Brain microvascular endothelial cell (primary cell): ENCODE results near the gene CDK19.

ENCODE experiments used
- DNase-seq: peaks from one replicate; pipeline ENCODE4 v3.0.0-alpha.2; 2020
- H3K27ac ChIP-seq: fragments of 250-450 bp; sonication (Bioruptor Pico); 2 replicates; pipeline ENCODE4 v1.5.1; 2020; ENCODE audit warnings: mild to moderate bottlenecking, moderate library complexity
- H3K27me3 ChIP-seq: fragments of 250-450 bp; sonication (Bioruptor Pico); replicated peaks from 2 replicates; pipeline ENCODE4 v1.5.1; 2020; ENCODE audit warnings: mild to moderate bottlenecking
- H3K36me3 ChIP-seq: fragments of 250-450 bp; sonication (Bioruptor Pico); replicated peaks from 2 replicates; pipeline ENCODE4 v1.5.1; 2020; ENCODE audit warnings: mild to moderate bottlenecking
- H3K4me3 ChIP-seq: 2 replicates; pipeline ENCODE4 v1.5.1; 2011; ENCODE audit warnings: low read depth, mild to moderate bottlenecking, control low read depth, low read length, moderate library complexity
- in situ Hi-C: cut with HindIII; loops from 2 replicates; pipeline ENCODE4 v1.10.0; 2017; ENCODE audit warnings: low sequenced_read_pairs, low pct_ligation_motif_present
- TF ChIP-seq, protein P1 (sequence below): IDR thresholded peaks from 2 replicates; pipeline ENCODE4 v1.5.1; 2011; ENCODE audit warnings: low read depth, mild to moderate bottlenecking, moderate library complexity, low read length, control low read depth, inconsistent platforms; ENCODE audit errors: missing control alignments

Gene CDK19

DNA sequence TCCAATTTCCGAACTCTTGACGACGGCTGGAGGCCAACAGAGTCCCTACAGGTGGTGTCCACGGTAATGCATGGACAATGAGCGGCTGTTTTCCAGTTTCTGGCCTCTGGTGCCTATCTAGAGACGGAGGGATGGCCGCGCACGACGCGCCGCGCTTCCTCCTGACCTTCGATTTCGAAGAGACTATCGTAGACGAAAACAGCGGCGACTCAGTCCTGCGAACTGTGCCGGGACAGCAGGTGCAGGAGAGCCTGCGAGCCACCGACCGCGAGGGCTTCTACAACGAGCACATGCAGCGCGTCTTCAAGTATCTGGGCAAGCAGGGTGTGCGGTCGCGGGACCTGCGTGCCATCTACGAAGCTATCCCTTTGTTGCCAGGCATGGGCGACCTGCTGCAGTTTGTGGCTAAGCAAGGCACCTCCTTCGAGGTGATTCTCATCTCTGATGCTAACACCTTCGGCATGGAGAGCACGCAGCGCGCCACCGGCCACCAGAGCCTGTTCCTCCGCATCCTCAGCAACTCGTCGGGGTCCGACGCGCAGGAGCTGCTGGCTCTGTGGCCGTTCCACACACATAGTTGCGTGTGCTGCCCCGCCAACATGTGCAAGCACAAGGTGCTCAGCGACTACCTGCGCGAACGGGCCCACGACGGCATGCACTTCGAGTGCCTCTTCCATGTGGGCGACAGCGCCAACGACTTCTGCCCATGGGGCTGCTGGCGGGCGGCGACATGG, 169.4 kb downstream of the CDK19 start:
- Histone ChIP-seq H3K4me3 (no peak overlapping the region), H3K27ac (no peak overlapping the region)
- in situ Hi-C loops: no loop called here

DNA sequence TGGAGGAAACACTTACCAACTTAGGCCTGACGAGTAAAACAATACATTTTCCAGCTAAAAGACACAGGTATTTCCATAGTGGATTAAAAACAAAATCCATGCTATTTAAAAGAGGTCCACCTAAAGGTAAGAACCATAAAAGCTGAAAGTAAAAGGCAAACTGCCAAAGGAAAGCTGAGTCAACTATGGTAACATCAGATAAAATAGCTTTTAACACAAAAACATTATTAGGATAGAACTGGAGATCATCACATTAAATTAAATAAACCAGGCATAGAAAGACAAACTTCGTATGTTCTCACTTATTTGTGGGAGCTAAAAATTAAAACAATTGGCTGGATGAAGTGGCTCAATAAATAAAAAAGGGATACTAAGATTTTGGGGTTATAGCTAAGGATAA, 172.1 kb downstream of the CDK19 start:
- H3K27ac ChIP-seq: no peak overlapping the region
- in situ Hi-C loops: no loop called here

More for the DNA sequence above, 169.4 kb downstream of the CDK19 start:
- no peaks in the 10 kb centered on the region for H3K36me3 ChIP-seq
- DNase-seq: no peak
- TF ChIP-seq, protein P1, sequence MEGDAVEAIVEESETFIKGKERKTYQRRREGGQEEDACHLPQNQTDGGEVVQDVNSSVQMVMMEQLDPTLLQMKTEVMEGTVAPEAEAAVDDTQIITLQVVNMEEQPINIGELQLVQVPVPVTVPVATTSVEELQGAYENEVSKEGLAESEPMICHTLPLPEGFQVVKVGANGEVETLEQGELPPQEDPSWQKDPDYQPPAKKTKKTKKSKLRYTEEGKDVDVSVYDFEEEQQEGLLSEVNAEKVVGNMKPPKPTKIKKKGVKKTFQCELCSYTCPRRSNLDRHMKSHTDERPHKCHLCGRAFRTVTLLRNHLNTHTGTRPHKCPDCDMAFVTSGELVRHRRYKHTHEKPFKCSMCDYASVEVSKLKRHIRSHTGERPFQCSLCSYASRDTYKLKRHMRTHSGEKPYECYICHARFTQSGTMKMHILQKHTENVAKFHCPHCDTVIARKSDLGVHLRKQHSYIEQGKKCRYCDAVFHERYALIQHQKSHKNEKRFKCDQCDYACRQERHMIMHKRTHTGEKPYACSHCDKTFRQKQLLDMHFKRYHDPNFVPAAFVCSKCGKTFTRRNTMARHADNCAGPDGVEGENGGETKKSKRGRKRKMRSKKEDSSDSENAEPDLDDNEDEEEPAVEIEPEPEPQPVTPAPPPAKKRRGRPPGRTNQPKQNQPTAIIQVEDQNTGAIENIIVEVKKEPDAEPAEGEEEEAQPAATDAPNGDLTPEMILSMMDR: no peak
- no peaks in the 10 kb centered on the region for H3K27me3 ChIP-seq

DNA sequence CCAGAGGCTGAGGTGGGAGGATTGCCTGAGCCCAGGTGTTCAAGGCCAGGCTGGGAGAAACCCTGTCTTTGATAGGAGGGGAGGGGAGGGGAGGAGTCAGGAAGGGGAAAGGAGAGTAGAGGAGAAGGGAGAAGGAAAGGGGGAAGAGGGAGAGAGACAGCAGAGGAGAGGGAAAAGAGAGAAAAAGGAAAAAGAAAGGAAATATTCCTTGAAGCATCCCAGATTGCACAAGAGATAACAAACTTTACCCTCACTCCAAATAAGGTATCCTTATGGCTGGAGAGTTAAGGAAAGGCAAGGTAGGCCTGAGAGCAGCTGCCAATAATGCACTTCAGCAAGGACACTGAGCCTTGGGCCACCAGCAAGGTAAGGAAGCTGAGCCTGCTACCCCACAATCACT, 172.6 kb downstream of the CDK19 start:
- H3K27me3 ChIP-seq: no peaks in the 10 kb centered on the region

More for the DNA sequence above, 172.1 kb downstream of the CDK19 start:
- no peaks in the 10 kb centered on the region for H3K27me3 ChIP-seq
- DNase-seq: no peak
- no peak overlapping the region for H3K4me3 ChIP-seq
- H3K36me3 ChIP-seq: no peaks in the 10 kb centered on the region
- TF ChIP-seq, protein P1: no peak

GRCh38 chr6:110636781-110637180, 178.5 kb downstream of the CDK19 start:
- no peak overlapping the region for H3K4me3 ChIP-seq
- H3K27me3 ChIP-seq: no peaks in the 10 kb centered on the region
- H3K36me3 ChIP-seq: no peaks in the 10 kb centered on the region
- in situ Hi-C loops: no loop called here
- TF ChIP-seq, protein P1: no peak
- DNase-seq: no peak
- H3K27ac ChIP-seq: no peak overlapping the region

More for the DNA sequence above, 172.6 kb downstream of the CDK19 start:
- TF ChIP-seq, protein P1: no peak
- DNase-seq: no peak
- no peaks in the 10 kb centered on the region for H3K36me3 ChIP-seq
- in situ Hi-C loops: no loop called here
- H3K4me3 ChIP-seq: no peak overlapping the region
- H3K27ac ChIP-seq: no peak overlapping the region

DNA sequence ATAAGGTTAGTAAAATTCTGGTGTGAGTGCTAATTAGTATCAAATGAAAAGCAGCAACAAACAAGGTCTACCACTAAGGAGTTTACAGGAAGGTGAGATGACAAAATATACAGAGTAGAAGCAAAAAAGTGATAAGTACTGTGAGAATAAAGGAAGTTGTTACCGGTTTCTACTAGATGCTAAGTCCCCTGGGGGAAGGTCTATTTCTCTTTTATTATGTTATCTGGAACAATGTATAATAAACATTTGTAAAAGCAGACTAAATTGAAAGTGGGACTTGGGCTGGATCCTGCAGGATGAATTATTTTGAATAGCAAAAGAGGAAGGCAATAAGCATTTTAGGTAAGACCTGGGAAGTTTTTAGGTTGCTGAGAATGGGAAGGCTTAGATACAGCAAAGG, 180.2 kb downstream of the CDK19 start:
- Histone ChIP-seq H3K4me3 (no peak overlapping the region), H3K27ac (no peak overlapping the region), H3K27me3 (no peaks in the 10 kb centered on the region), H3K36me3 (no peaks in the 10 kb centered on the region)
- TF ChIP-seq, protein P1: no peak
- no peak for DNase-seq
- in situ Hi-C loops: no loop called here
